Transverse colon (tissue), 4 donors: ENCODE data around the gene ERGIC1. TPM values are rescaled to one million over a fixed set of nuclear protein-coding genes. Genes with fewer than 3 reads are reported as not detected.

Experiments used
- DNase-seq: peaks from one replicate; pipeline ENCODE4 v3.0.0-alpha.2; 2019
- H3K27ac ChIP-seq, 4 donors: fragments of 200-600 bp; sonication (generic); 2 replicates each; pipeline ENCODE4 v1.5.1; 2016 to 2018; ENCODE audit warnings: inconsistent platforms in 4 of 4
- H3K27me3 ChIP-seq: fragments of 200-600 bp; sonication (generic); 2 replicates; pipeline ENCODE4 v1.5.1; 2017; ENCODE audit warnings: inconsistent platforms
- H3K36me3 ChIP-seq, 4 donors: fragments of 200-600 bp; sonication (generic); 2 replicates each; pipeline ENCODE4 v1.5.1; 2017 to 2019; ENCODE audit warnings: inconsistent platforms in 4 of 4
- H3K4me1 ChIP-seq, 4 donors: fragments of 200-600 bp; sonication (generic); 2 replicates each; pipeline ENCODE4 v1.5.1; 2017 to 2020; ENCODE audit warnings: inconsistent platforms in 4 of 4
- H3K4me3 ChIP-seq, 4 donors: fragments of 200-600 bp; sonication (generic); 1 replicate in 1 of 4; 2 replicates in 3 of 4; pipeline versions ENCODE4 v1.5.1 to v1.6.1; 2017 to 2019; ENCODE audit warnings: inconsistent platforms in 4 of 4
- H3K9me3 ChIP-seq, 2 donors: fragments of 200-600 bp; sonication (generic); 2 replicates each; pipeline ENCODE4 v1.5.1; 2017 to 2019; ENCODE audit warnings: inconsistent platforms in 2 of 2
- CTCF ChIP-seq, 5 experiments: fragments of 200-600 bp in 3 of 5; fragments of 450-650 bp in 2 of 5; sonication (generic) in 3 of 5; IDR thresholded peaks; 1 replicate in 2 of 5; 2 replicates in 3 of 5; pipeline ENCODE4 v1.5.1; 2016 to 2017; ENCODE audit warnings: antibody characterized with exemption in 5 of 5, inconsistent platforms in 3 of 5, mild to moderate bottlenecking in 2 of 5, moderate library complexity in 1 of 5
- EP300 ChIP-seq: sonication (generic); formaldehyde crosslinking; IDR thresholded peaks from one replicate; pipeline ENCODE4 v1.6.1; 2017; ENCODE audit warnings: antibody characterized with exemption, low read depth
- POLR2A ChIP-seq: fragments of 450-650 bp; IDR thresholded peaks from one replicate; pipeline ENCODE4 v1.6.1; 2016; ENCODE audit warnings: antibody characterized with exemption, mild to moderate bottlenecking, moderate library complexity
- POLR2AphosphoS5 ChIP-seq, 3 donors: sonication (generic); formaldehyde crosslinking; IDR thresholded peaks; one replicate each; pipeline ENCODE4 v1.6.1; 2016; ENCODE audit warnings: antibody characterized with exemption in 3 of 3
- WGBS, 2 donors: methylation state at CpG; one replicate each; pipeline ENCODE4 v1.1.5; 2018; ENCODE audit warnings: low coverage in 1 of 2; 5-methylcytosine and 5-hydroxymethylcytosine counted together
- in situ Hi-C, 4 donors: fragments of 200-750 bp; cut with MboI; loops; one replicate each; pipeline versions ENCODE4 v1.15.0 to v1.15.1; 2017; ENCODE audit warnings: low sequenced_read_pairs in 3 of 4, low pct_ligation_motif_present in 1 of 4, low pct_unique_long_range_greater_than_20kb in 1 of 4
- intact Hi-C: fragments of 100-400 bp; cut with DNase I; formaldehyde crosslinking; loops from one replicate; pipeline ENCODE4 v1.15.1; 2023; ENCODE audit warnings: low total_unique reads
- total RNA-seq, 4 donors: library from RNA; depleted of rRNA; stranded (reverse); fragments of >200 nt; gene quantifications; one replicate each; pipeline ENCODE4 v1.1.0, GENCODE V29; 2016

ERGIC1 gene
- total RNA-seq, 4 donors from 2014 or later: 125 to 252 (median 184) TPM

GRCh38 chr5:172983542-172984243 is 149.6 kb downstream of the ERGIC1 start, which contains the start of gene ATP6V0E1:
TSS of gene ATP6V0E1 (plus strand) at chr5:172983771. CDS start at chr5:172983861, 90 bp downstream.
- peaks cover 0 to 10% (median 0%) of the 10 kb centered on the region in 4 donors for H3K36me3 ChIP-seq
- in situ Hi-C loops (loop anchor here in 3 of 4 donors (10.0 kb wide), 1 partner anchor 161 kb away; the partner anchor contains the start of gene BNIP1 (in 3 of the 3)), intact Hi-C loops (loop anchor here (5.0 to 10.0 kb wide), 2 partner anchors 74 to 161 kb away; partner anchors contain the start of genes BNIP1 and CREBRF)
- peak within 1 kb of the TSS; percentile 94 to 97 (median 95) for H3K27ac ChIP-seq
- DNase-seq: peak; percentile 98
- H3K4me3 ChIP-seq: peak within 1 kb of the TSS; percentile 52 to 94 (median 76)
- no peaks in the 10 kb centered on the region for H3K9me3 ChIP-seq
- 0% methylated on average over 33 of the region's 49 CpGs; no CpG with 5 or more reads in 1 of the 2 donors for WGBS, 2 donors
- peaks cover 0 to 27% (median 9%) of the 10 kb centered on the region in 4 donors for H3K4me1 ChIP-seq
- TF ChIP-seq CTCF (IDR thresholded peaks at IDR 0.05) (no peak), POLR2A (peak; percentile 86), POLR2AphosphoS5 (IDR thresholded peaks at IDR 0.05) (peak; percentile 94 to 95 (median 94))
- no peaks in the 10 kb centered on the region for H3K27me3 ChIP-seq

GRCh38 chr5:172984244-172984953 is 150.3 kb downstream of the ERGIC1 start:
- peak; percentile 74 for DNase-seq
- no peak for TF ChIP-seq EP300
- TF ChIP-seq CTCF (IDR thresholded peaks at IDR 0.05): peak; percentile 34 to 64 (median 42)
- TF ChIP-seq POLR2A: no peak
- peak; percentile 38 to 44 (median 43) for TF ChIP-seq POLR2AphosphoS5 (IDR thresholded peaks at IDR 0.05)
- WGBS, 2 donors: 1 to 2% methylated on average over 11 to 15 of the region's 15 CpGs
- intact Hi-C loops (loop anchor here (5.0 to 10.0 kb wide), 2 partner anchors 73 to 160 kb away; partner anchors contain the start of genes BNIP1 and CREBRF), in situ Hi-C loops (loop anchor here in 3 of 4 donors (10.0 kb wide), 1 partner anchor 160 kb away; the partner anchor contains the start of gene BNIP1 (in 3 of the 3))
- no peaks in the 10 kb centered on the region for H3K27me3 ChIP-seq
- peak overlapping the region; percentile 52 to 94 (median 76) for H3K4me3 ChIP-seq
- peaks cover 0 to 27% (median 9%) of the 10 kb centered on the region in 4 donors for H3K4me1 ChIP-seq
- H3K27ac ChIP-seq: peak overlapping the region; percentile 94 to 97 (median 95)
- peaks cover 0 to 11% (median 0%) of the 10 kb centered on the region in 4 donors for H3K36me3 ChIP-seq
- H3K9me3 ChIP-seq: no peaks in the 10 kb centered on the region

- peaks cover 0 to 27% (median 9%) of the 10 kb centered on the region in 4 donors for H3K4me1 ChIP-seq
- intact Hi-C loops (loop anchor here (10.0 kb wide), 1 partner anchor 159 kb away; the partner anchor contains the start of gene BNIP1), in situ Hi-C loops (loop anchor here in 3 of 4 donors (10.0 kb wide), 1 partner anchor 159 kb away; the partner anchor contains the start of gene BNIP1 (in 3 of the 3))
- H3K4me3 ChIP-seq: peak overlapping the region in 1 of 4 donors; percentile 81
- peaks cover 0 to 11% (median 0%) of the 10 kb centered on the region in 4 donors for H3K36me3 ChIP-seq
- H3K27me3 ChIP-seq: no peaks in the 10 kb centered on the region
- no peaks in the 10 kb centered on the region for H3K9me3 ChIP-seq
- no peak for TF ChIP-seq CTCF (IDR thresholded peaks at IDR 0.05)
- TF ChIP-seq POLR2AphosphoS5 (IDR thresholded peaks at IDR 0.05): no peak
- TF ChIP-seq EP300: no peak
- TF ChIP-seq POLR2A: no peak
- peak overlapping the region in 1 of 4 donors; percentile 94 for H3K27ac ChIP-seq
- DNase-seq: no peak
Measured at GRCh38 chr5:172985596-172985995, 151.5 kb downstream of the ERGIC1 start.
